ENCODE measurements around the gene ZNF467.

The ZNF467 gene

GRCh38 chr7:149764481-149765398 lies 8.6 kb downstream of the ZNF467 start:
- H3K9me3 ChIP-seq (ENCODE audit: control insufficient read depth, low read length) = no peaks in the 10 kb centered on the region
- H3K36me3 ChIP-seq (ENCODE audit: control insufficient read depth, insufficient read depth, low read length) = no peaks in the 10 kb centered on the region
- H3K4me3 ChIP-seq (ENCODE audit: low read depth, low read length) = no peak overlapping the region
- H2AFZ ChIP-seq = no peak overlapping the region
- no peak for TF ChIP-seq CTCF (IDR thresholded peaks at IDR 0.05)
- no peaks in the 10 kb centered on the region for H3K79me2 ChIP-seq
- no peak overlapping the region for H3K27ac ChIP-seq
- H3K27me3 ChIP-seq (ENCODE audit: control insufficient read depth, insufficient read depth, low read length) = no peaks in the 10 kb centered on the region
- H3K9ac ChIP-seq = no peak overlapping the region
- H3K4me1 ChIP-seq = no peaks in the 10 kb centered on the region
- H3K4me2 ChIP-seq (ENCODE audit: low read length) = no peak overlapping the region

- Histone ChIP-seq H3K4me2 (ENCODE audit: low read length) (no peak overlapping the region), H3K4me1 (no peaks in the 10 kb centered on the region), H3K9me3 (ENCODE audit: control insufficient read depth, low read length) (no peaks in the 10 kb centered on the region), H3K36me3 (ENCODE audit: control insufficient read depth, insufficient read depth, low read length) (no peaks in the 10 kb centered on the region), H3K27me3 (ENCODE audit: control insufficient read depth, insufficient read depth, low read length) (no peaks in the 10 kb centered on the region), H2AFZ (no peak overlapping the region), H3K27ac (no peak overlapping the region), H3K9ac (no peak overlapping the region), H3K4me3 (ENCODE audit: low read depth, low read length) (no peak overlapping the region), H3K79me2 (no peaks in the 10 kb centered on the region)
- TF ChIP-seq CTCF (IDR thresholded peaks at IDR 0.05) = no peak
These were observed 9.7 kb downstream of the ZNF467 start for GRCh38 chr7:149763563-149764240.

GRCh38 chr7:149762610-149763009 lies 10.8 kb downstream of the ZNF467 start:
- Histone ChIP-seq H3K36me3 (ENCODE audit: control insufficient read depth, insufficient read depth, low read length) (no peaks in the 10 kb centered on the region), H2AFZ (no peak overlapping the region), H3K4me2 (ENCODE audit: low read length) (no peak overlapping the region), H3K27me3 (ENCODE audit: control insufficient read depth, insufficient read depth, low read length) (no peaks in the 10 kb centered on the region), H3K9ac (no peak overlapping the region), H3K9me3 (ENCODE audit: control insufficient read depth, low read length) (no peaks in the 10 kb centered on the region), H3K4me1 (no peaks in the 10 kb centered on the region), H3K27ac (no peak overlapping the region), H3K4me3 (ENCODE audit: low read depth, low read length) (no peak overlapping the region), H3K79me2 (no peaks in the 10 kb centered on the region)
- TF ChIP-seq CTCF (IDR thresholded peaks at IDR 0.05) = no peak

- H3K79me2 ChIP-seq = no peaks in the 10 kb centered on the region
- no peak overlapping the region for H3K9ac ChIP-seq
- TF ChIP-seq CTCF (IDR thresholded peaks at IDR 0.05) = no peak
- H3K4me3 ChIP-seq (ENCODE audit: low read depth, low read length) = no peak overlapping the region
- H2AFZ ChIP-seq = no peak overlapping the region
- no peaks in the 10 kb centered on the region for H3K27me3 ChIP-seq (ENCODE audit: control insufficient read depth, insufficient read depth, low read length)
- H3K4me2 ChIP-seq (ENCODE audit: low read length) = no peak overlapping the region
- no peak overlapping the region for H3K27ac ChIP-seq
- H3K36me3 ChIP-seq (ENCODE audit: control insufficient read depth, insufficient read depth, low read length) = no peaks in the 10 kb centered on the region
- H3K9me3 ChIP-seq (ENCODE audit: control insufficient read depth, low read length) = no peaks in the 10 kb centered on the region
- no peaks in the 10 kb centered on the region for H3K4me1 ChIP-seq
These were observed 11.3 kb downstream of the ZNF467 start for GRCh38 chr7:149762089-149762488.

Data from parathyroid adenoma (tissue), 2 donors.